Hepatocyte (in vitro differentiated cells): Measurements from ENCODE around the gene BORCS5.

Experiments used
- CTCF ChIP-seq: fragments of 200-600 bp; sonication (generic); IDR thresholded peaks from 2 replicates; pipeline ENCODE4 v1.5.1; 2016; ENCODE audit warnings: antibody characterized with exemption, mild to moderate bottlenecking; ENCODE audit not compliant: poor library complexity
- EZH2 ChIP-seq: fragments of 200-600 bp; sonication (generic); IDR thresholded peaks from 2 replicates; pipeline ENCODE4 v1.6.1; 2016; ENCODE audit warnings: antibody characterized with exemption, mild to moderate bottlenecking, borderline replicate concordance
- EZH2phosphoT487 ChIP-seq: fragments of 200-600 bp; sonication (generic); IDR thresholded peaks from one replicate; pipeline ENCODE4 v1.6.1; 2018; ENCODE audit warnings: antibody characterized with exemption, mild to moderate bottlenecking, low read depth, moderate library complexity; ENCODE audit not compliant: unreplicated experiment, severe bottlenecking

GRCh38 chr12:12499909-12500604 lies 143.2 kb downstream of the BORCS5 start:
- no peak for TF ChIP-seq CTCF
- no peak for TF ChIP-seq EZH2phosphoT487
- TF ChIP-seq EZH2, result no peak
